Measurements from ENCODE around the gene MAP1B.

Gene MAP1B

DNA sequence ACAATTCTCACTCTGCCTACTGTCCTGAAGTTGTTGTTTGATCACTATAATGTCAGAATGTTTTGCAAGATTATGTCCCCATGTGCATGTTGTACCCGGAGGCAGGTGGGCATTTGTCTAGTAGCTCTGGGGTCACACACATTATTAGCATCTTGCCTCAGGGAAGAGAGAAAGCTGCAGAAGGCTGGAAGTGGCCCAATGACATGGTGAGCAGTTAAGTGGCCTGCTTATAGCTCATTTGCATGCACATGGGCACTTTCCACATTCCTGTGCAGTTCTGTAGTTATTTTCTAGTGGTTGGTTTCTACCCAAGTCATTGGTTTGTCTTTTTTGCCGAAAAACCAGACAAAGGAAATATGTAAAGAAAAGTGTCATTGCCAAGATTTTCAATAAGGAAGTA is 80.9 kb downstream of the MAP1B start:
- Histone ChIP-seq H4K20me1 (ENCODE audit: insufficient read depth) (no peaks in the 10 kb centered on the region), H3K9ac (no peak overlapping the region), H3K4me3 (IDR thresholded peaks at IDR 0.05; ENCODE audit: insufficient read depth, low read depth, low read length) (no peak overlapping the region), H3K36me3 (ENCODE audit: insufficient read depth) (no peaks in the 10 kb centered on the region), H3K4me2 (no peak overlapping the region), H3K27ac (no peak overlapping the region), H3K4me1 (ENCODE audit: low read depth, poor library complexity, severe bottlenecking) (no peaks in the 10 kb centered on the region), H3K79me2 (ENCODE audit: insufficient read depth, low read depth) (no peaks in the 10 kb centered on the region), H3K27me3 (ENCODE audit: insufficient read depth, low read depth) (peaks cover 33% of the 10 kb centered on the region), H2AFZ (ENCODE audit: low read depth) (no peak overlapping the region)
- TF ChIP-seq, protein P1, sequence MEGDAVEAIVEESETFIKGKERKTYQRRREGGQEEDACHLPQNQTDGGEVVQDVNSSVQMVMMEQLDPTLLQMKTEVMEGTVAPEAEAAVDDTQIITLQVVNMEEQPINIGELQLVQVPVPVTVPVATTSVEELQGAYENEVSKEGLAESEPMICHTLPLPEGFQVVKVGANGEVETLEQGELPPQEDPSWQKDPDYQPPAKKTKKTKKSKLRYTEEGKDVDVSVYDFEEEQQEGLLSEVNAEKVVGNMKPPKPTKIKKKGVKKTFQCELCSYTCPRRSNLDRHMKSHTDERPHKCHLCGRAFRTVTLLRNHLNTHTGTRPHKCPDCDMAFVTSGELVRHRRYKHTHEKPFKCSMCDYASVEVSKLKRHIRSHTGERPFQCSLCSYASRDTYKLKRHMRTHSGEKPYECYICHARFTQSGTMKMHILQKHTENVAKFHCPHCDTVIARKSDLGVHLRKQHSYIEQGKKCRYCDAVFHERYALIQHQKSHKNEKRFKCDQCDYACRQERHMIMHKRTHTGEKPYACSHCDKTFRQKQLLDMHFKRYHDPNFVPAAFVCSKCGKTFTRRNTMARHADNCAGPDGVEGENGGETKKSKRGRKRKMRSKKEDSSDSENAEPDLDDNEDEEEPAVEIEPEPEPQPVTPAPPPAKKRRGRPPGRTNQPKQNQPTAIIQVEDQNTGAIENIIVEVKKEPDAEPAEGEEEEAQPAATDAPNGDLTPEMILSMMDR (conservative IDR thresholded peaks at IDR 0.05; ENCODE audit: low read depth, low read length) = no peak

GRCh38 chr5:72189146-72189545 is 81.9 kb downstream of the MAP1B start:
- H3K36me3 ChIP-seq (ENCODE audit: insufficient read depth) = no peaks in the 10 kb centered on the region
- no peaks in the 10 kb centered on the region for H4K20me1 ChIP-seq (ENCODE audit: insufficient read depth)

DNA sequence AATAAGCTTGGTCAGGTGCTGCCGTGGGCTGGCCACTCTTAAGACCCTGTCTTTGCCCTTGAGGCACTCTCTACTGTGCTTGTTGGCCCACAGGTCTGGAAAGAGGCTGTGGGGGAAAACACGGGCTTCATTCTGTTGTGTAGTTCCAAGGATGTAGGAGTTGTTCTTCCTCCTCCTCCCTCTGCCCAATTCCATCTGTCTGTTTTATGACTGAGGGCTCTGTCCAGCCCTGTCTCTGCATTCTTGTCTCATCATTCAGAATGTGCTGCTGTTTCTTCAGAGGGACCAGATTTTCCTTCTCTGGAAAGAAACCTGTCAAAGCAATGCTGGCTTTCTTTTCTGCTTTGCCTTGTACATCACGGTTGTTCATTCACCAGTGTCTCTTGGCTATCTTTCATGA is 84.1 kb downstream of the MAP1B start:
- peaks cover 63% of the 10 kb centered on the region for H3K27me3 ChIP-seq (ENCODE audit: insufficient read depth, low read depth)
- no peak overlapping the region for H3K4me3 ChIP-seq (IDR thresholded peaks at IDR 0.05; ENCODE audit: insufficient read depth, low read depth, low read length)
- no peaks in the 10 kb centered on the region for H4K20me1 ChIP-seq (ENCODE audit: insufficient read depth)
- peaks cover 17% of the 10 kb centered on the region for H3K4me1 ChIP-seq (ENCODE audit: low read depth, poor library complexity, severe bottlenecking)
- no peaks in the 10 kb centered on the region for H3K79me2 ChIP-seq (ENCODE audit: insufficient read depth, low read depth)
- H3K36me3 ChIP-seq (ENCODE audit: insufficient read depth) = no peaks in the 10 kb centered on the region
- no peak overlapping the region for H3K9ac ChIP-seq
- no peak overlapping the region for H3K27ac ChIP-seq
- H3K4me2 ChIP-seq = no peak overlapping the region
- TF ChIP-seq, protein P1 (conservative IDR thresholded peaks at IDR 0.05; ENCODE audit: low read depth, low read length) = no peak
- no peak overlapping the region for H2AFZ ChIP-seq (ENCODE audit: low read depth)

More at GRCh38 chr5:72189146-72189545, 81.9 kb downstream of the MAP1B start:
- no peaks in the 10 kb centered on the region for H3K79me2 ChIP-seq (ENCODE audit: insufficient read depth, low read depth)
- TF ChIP-seq, protein P1 (conservative IDR thresholded peaks at IDR 0.05; ENCODE audit: low read depth, low read length) = no peak
- H3K4me3 ChIP-seq (IDR thresholded peaks at IDR 0.05; ENCODE audit: insufficient read depth, low read depth, low read length) = no peak overlapping the region
- H3K9ac ChIP-seq = no peak overlapping the region
- no peak overlapping the region for H2AFZ ChIP-seq (ENCODE audit: low read depth)
- H3K4me2 ChIP-seq = no peak overlapping the region
- H3K4me1 ChIP-seq (ENCODE audit: low read depth, poor library complexity, severe bottlenecking) = no peaks in the 10 kb centered on the region
- H3K27ac ChIP-seq = no peak overlapping the region
- peaks cover 42% of the 10 kb centered on the region for H3K27me3 ChIP-seq (ENCODE audit: insufficient read depth, low read depth)

- TF ChIP-seq, protein P1 (conservative IDR thresholded peaks at IDR 0.05; ENCODE audit: low read depth, low read length) = no peak
- peak overlapping the region; percentile 48 for H3K4me2 ChIP-seq
- no peaks in the 10 kb centered on the region for H4K20me1 ChIP-seq (ENCODE audit: insufficient read depth)
- H3K4me1 ChIP-seq (ENCODE audit: low read depth, poor library complexity, severe bottlenecking) = peaks cover 17% of the 10 kb centered on the region
- no peaks in the 10 kb centered on the region for H3K79me2 ChIP-seq (ENCODE audit: insufficient read depth, low read depth)
- no peak overlapping the region for H2AFZ ChIP-seq (ENCODE audit: low read depth)
- H3K9ac ChIP-seq = no peak overlapping the region
- no peak overlapping the region for H3K4me3 ChIP-seq (IDR thresholded peaks at IDR 0.05; ENCODE audit: insufficient read depth, low read depth, low read length)
- no peaks in the 10 kb centered on the region for H3K36me3 ChIP-seq (ENCODE audit: insufficient read depth)
- H3K27ac ChIP-seq = no peak overlapping the region
- peaks cover 84% of the 10 kb centered on the region for H3K27me3 ChIP-seq (ENCODE audit: insufficient read depth, low read depth)
Observed at GRCh38 chr5:72194846-72195245, 87.6 kb downstream of the MAP1B start.
